HG03135 (cell line): ENCODE results near the gene SRRM4.
"Not testable (repeated sequence)": the region's sequence is repeated elsewhere in the genome, so short reads cannot be mapped to it uniquely, and the experiment has no call there.

Source experiments
- ATAC-seq: cut with Tn5 transposase; IDR thresholded peaks from one replicate; pipeline ENCODE4 v1.9.1; 2021; ENCODE audit warnings: mild to moderate bottlenecking, moderate library complexity; ENCODE audit not compliant: unreplicated experiment

SRRM4 gene

DNA sequence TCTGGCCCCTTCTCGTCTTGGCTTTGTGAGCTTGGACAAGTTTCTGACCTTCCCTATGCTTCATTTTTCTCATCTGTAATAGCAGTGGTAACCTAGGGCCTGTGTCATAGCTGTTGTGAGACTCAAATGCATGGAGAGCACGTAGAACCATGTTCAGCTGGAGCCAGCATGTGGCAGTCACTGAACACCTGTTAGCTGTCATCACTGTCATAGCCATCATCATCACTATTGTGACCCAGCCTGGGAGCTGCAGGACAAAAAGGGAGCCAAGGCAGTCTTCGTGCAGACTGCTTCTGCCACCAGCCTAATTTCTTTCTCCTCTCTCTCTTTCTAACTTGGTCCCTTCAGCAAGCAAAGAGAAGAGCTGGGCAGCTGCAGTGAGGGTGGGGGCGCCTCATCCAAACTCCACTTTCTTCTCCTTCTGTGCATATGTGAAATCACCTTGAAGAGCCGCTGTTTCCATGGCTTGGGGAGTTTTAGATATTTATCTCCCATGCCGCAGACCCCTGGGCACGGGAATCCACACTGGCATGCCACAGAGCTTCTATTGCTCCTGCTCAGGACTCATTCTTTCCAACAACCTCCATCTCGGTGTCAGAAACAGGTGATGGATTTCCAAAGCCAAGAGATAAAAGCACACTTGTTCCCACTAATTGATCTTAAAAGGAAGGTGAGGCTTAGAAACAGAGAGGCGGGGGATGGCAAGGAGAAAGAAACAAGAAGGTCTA is 87.0 kb downstream of the SRRM4 start:
- no peak for ATAC-seq

DNA sequence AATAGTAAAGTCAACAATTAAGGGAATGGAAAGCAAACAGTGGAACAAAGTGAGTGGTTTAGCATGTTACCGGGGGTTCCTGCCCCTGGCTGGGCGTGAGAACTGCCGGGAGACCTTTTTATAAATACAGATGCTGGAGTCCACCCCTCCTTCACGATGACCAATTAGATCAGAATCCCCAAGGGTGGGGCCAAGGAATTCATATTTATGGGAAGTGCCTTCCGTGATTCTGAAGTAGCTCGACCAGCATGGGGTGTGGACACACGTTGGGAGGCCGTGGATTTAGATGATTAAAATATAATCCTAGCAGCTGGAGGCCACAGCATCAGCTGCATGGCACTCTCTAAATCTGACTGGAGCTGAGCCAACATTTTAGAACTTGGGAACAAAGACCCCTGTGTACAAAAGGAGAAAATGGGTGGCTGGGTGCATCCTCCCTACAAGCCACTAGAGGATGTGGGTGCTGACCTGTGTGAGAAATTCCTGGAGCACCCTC is 87.9 kb downstream of the SRRM4 start:
- no peak for ATAC-seq

DNA sequence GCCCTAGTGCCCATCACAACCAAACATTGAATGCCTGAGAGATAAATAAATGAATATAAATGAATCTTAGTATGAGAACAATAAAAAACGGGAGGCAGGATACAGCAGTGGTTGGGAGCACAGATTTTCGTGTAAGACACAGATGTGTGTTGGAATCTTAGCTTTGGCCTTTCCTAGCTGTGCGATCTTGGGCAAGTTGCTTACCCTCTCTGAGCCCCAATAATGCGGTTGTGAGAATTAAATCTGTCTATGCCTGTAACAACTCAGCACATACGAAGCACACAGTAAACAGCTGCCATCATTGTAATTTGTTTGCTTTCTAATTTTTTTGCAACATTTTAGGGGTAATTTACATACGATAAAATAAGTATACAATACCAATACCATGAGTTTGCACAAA is 89.8 kb downstream of the SRRM4 start:
- no peak for ATAC-seq

DNA sequence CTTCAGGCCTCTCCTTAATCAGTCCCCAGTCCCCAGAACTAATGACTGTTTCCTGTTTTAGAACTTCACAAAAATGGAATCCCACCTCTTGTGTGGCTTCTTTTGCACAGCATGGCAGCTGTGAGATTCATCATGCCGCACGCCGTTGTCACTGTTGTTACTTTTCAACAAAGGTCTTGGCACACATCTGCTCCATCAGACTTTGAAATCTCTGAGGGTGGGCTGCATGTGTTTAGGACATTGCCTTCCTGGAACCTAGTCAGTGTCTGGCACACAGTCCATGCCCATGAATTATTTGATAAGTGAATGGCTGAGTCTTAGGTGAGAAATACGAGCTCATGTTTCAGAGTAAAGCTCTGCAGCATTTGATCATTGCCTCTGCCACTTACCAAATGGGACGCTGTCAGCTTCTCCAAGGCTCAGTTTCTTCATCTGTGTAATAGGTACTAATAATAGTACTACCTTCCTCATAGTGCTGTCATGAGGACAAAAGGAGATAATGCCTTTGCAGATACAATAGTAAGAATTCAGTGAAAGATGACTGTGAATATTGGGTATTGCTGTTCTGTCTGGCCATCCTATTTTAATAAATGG is 90.4 kb downstream of the SRRM4 start:
- no peak for ATAC-seq

DNA sequence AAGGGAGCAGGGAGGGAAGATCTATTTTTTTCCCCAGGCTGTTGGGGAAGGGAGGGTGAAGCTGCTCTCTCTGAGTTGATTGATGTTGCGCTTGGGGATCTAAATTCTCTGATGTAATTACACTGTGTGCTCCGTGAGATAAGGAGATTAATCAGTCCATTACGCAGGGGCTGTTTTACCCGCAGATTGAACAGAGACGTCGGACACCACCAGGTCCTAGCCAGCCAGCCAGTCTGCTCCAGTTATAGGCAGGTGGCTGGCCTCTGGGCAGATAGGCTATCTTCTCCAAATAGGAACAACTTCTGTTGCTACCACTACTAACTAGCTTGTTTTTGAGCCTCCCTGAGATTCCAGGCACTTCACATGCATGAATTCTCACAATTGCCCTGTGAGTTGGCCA is 91.1 kb downstream of the SRRM4 start:
- ATAC-seq = no peak

DNA sequence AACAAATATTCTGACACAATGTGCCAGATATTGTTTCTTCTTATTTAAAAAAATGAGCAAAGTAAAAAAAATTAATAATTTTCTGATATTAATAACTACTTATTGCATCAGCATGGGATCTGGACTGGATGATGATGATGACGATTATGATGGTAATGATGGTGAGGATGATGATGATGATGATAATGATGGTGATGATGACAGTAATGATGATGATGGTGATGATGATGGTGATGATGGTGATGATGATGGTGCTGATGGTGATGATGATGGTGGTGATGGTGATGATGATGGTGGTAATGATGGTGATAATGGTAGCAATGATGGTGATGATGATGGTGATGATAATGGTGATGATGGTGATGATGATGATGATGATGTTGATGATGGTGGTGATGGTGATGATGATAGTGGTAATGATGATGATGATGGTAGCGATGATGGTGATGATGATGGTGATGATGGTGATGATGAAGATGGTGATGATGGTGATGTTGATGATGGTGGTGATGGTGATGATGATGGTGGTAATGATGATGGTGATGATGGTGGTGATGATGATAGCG is 94.0 kb downstream of the SRRM4 start:
- ATAC-seq = no peak

DNA sequence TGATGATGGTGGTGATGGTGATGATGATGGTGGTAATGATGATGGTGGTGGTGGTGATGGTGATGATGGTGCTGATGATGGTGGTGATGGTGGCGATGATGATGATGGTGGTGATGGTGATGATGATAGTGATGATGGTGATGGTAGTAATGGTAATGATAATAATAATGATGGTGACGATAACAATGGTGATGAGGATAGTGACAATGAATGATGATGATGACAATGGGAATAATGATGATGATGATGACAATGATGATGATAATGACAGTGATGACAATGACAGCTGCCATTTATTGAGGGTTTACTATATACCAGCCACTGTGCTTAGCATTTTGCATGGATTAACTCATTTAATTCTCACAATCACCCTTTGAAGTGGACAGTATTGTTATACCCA is 94.6 kb downstream of the SRRM4 start:
- ATAC-seq = no peak

DNA sequence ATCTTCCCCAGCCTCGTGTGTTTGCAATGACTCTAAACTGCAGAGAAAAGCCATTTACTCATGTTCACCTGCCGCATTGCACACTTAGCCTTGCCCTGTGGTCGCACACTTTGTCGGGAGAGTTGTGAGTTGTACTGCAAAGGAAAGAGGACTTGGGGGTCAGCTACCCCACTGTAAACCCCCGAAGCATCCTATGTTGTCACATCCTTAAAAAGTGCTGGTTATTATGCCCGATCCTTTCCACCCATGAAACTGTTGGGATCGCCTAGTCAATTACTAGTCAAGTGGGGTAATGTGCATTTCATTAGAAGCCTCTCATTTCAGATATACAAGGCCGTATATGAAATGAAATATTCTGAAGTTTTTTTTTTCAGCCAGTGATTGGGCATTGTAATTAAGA is 98.2 kb downstream of the SRRM4 start:
- no peak for ATAC-seq

DNA sequence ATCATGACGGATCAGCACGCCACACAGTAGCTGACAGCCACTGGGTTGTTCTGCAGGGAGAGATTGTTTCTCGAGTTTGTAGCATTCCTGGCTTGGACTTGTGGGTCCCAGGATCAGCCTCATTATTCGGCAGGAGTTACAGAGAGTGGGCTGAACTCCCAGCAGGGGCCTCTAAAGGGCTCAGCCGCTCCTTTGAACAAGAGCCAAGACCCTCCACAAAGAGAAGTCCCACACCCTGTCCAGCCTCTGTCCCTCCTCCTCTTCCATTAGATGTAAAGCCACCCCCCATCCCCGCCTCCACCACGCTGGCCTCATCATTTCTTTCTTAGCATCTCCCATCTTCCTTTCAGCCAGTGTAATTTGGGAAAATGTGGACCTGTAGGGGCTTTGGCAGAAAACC is 100.7 kb downstream of the SRRM4 start:
- ATAC-seq = no peak

DNA sequence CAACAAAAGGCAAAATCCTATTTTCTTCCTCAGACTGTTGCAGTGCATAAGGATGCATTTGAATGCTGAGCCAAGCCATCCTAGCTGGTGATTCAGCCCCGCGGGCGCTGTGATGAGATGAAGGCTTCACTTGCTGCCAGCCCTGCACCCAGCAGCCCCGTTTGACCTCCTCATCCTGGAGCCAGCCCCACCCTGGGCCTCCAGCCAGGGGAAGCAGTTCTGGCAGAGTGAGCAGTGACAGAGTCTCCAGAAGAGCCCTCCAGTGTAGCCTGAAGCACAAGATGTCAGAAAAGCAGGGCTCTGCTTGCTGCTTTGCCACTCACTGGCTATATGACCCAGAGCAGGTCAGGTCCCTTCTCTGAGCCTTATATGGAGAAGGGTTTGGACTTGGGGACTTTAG is 101.2 kb downstream of the SRRM4 start:
- ATAC-seq = no peak

DNA sequence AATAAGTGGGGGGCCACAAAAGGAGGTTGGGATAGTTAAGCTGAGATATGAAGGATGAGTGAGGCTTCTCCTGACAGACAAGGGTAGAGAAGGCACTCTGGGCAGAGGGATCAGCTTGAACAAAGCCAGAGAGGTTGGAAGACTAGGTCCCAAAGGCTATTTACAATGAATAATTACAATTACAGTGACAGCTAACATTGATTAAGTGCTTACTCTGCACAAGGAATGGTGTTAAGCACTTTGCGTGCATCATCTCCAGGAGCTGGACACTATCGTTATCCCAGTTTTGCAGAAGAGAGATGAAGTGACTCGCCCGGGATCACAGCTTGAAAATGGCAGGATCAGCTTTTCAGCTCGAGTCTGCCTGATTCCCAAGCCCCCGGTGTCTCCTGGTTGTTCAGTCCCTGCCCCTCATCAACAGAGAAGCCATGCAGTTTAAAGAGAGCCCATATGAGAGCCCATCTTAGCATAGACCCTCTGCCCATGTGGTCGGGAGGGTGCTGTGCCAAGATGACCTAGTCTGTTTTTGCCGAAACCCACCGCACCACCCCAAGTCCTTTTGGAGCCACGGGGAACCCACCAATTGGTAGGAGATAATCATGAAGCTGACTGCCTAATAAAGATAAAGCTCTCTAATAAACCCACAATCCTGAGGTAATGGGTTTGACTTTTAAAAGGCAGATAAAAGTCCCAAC is 107.5 kb downstream of the SRRM4 start:
- no peak for ATAC-seq

DNA sequence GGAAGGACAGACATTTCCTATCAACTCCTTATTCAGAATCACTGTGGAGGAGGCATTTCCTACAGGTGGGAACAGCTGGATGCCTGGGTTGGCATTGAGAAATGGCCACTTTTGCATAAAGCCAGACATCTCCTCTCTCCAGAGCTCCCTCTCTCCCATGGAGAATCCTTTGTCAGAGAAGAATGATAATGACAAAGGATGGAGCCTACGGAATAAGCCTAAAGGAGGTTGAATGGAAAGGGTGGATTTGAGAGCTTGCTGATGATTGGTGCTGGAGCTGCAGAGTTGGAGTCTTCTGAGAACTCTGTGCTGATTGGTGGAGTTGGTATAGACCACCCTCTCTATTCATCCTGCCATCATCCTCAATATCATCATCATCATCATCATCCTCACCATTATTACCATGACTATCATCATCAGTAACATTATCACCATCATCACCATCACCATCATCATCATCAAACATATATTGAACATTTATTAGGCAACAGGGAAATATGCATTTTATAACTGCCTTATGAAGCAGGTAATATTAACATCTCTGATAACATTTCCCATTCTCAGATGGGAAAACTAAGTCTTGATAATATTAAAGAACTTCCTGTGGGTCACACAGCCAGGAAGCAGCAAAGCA is 108.2 kb downstream of the SRRM4 start:
- no peak for ATAC-seq

DNA sequence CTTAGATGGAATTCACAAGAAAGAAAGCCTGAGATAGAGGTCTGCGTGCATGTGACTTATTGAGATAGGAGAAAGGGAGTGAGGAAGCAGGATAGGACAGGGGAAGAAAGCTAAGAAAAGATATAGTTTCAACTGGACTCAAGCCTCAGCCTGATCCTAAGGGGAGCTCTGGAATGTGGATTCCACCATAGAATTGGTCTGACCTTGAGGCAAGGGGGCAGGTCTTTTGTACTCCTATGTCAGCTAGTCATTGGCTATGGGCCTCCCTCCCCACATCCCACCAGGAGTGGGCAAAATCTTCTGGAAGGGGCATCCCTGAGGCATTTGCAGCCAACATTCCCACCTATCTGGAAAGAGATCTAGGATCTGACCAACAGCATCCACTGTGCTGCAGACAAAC is 108.9 kb downstream of the SRRM4 start:
- no peak for ATAC-seq

DNA sequence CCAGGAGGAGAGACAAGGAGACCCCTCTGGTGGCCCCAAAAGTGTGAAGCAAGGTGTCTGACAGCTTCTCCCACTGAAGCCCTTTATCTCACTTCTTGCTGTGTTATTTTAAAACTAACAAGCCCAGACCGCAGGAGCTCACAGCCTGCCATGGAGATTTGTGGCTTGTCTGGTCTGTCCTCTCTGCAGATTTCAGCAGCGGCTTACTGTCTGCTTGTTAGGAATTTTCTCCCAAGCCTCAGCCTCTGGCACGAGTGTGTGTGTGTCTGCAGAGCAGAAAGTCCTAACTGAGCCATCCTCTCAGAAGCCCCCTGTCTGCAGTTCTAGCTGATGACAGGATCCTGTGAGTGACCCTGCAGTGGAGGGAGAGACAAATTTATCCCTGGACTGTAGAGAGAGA is 109.5 kb downstream of the SRRM4 start:
- no peak for ATAC-seq

DNA sequence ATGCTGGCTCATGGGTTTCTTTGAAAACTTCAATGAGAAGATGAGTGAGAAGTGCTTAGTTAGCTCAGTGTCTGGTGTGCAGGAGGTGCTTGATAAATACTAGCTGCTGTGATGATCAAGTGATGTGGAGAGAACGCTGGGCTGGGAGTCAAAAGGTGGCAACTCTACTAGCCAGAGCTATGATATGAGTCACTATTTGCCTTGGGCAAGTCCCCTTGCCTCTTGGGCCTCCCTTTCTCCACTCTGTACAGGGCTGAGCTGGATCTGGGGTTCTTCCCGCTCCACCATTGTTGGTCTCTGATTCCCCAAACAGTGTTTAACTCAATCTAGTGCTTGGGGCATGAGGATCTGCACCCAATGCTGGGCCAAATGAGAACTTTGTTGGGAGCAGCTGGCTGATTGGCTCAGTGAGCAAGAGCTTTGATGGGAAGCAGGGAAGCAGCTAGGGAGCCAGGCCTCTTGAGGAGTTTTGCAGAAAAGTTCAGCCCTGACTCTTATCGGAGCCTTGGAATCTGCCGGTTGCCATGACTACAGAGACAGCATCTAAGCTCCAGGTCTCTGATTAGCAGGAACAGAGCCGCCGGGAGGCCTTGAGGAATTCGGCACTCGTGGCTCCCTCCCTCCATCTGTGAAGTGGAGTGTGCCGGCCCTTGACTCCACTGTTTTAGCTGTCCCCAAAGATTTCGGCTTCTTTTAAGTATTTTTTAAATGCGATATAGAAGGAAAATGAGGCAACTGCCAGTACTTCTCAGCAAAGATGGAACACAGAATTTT is 115.3 kb downstream of the SRRM4 start:
- ATAC-seq = no peak

DNA sequence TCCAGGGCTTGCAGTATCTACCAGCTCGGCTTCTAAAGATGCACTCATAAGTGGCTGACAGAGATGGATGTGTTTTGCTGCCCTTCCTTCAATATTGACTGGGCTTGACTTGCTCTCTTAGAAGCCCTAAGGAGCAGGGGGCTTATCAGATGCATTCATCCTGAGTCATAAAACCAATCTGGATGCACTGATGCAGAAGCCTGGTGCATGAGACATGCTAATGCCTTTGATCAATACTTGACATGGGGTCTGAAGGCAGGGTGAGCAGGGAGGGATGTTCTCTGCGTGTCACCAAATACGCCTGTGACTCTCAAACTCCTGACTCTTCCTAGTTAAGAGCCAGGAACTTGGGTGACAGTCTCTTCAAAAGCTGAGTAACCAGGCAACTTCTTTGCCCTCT is 119.6 kb downstream of the SRRM4 start:
- no peak for ATAC-seq

DNA sequence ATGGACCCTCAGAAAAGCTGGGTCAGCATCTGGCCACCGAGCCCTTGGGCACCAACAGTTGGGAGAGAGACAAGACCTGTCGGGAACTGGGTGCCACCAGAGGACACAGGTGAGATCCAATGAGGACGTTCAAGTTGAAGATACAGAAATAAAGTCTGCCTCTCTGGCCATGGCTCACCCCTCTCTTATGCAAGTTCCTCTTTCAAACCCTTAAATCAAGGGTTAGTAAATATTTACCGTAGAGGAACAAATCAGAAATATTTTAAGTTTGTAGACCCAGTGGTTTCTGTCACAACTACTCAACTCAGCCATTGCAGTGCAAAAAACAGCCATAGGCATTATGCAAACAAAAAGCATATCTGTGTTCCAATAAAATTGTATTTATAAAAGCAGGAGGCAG is 120.9 kb downstream of the SRRM4 start:
- no peak for ATAC-seq

DNA sequence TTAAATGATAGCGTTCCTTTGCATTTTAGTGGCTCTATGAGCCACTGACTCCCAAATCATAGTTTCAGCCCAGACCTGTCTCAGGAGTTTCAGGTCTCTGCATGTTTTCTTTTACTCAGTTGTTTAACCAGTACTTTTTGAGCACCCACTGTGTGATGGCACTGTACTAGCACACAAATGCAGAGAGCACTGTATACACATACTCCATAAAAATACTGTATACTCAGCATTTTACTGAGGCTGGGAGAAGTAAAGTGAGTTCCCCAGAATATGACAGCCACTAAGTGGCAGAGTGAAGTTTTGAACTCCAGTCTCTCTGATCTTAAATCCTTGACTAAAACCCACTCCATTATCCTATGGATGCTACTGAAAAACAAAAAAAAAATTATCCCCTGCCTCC is 121.4 kb downstream of the SRRM4 start:
- ATAC-seq = no peak

DNA sequence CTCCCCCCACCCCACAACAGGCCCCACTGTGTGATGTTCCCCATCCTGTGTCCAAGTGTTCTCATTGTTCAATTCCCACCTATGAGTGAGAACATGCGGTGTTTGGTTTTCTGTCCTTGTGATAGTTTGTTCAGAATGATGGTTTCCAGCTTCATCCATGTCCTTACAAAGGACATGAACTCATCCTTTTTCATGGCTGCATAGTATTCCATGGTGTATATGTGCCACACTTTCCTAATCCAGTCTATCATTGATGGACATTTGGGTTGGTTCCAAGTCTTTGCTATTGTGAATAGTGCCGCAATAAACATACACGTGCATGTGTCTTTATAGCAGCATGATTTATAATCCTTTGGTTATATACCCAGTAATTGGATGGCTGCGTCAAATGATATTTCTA is 123.6 kb downstream of the SRRM4 start:
- not testable (repeated sequence) for ATAC-seq

DNA sequence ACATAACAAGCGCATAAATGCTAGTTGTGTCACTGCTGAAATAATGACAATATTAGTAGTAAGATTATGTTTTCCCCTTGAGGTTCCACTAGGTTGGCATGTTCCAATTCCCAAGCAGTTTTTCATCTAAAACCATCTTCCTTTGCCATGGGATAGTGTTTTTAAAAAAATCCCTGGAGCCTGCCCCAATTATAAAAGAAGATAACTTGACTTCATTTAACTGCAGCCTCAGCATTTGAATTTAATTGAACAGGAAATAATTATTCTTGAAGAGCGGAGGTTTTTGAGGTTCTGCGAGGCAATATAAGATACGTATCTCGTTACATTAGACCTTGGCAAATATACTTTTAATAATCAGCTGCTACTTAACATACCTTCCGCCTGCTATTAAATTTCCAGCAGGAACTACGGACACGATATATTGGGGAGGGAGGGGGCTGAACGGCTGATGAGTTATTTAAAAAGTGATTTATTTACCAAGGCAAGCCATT is 132.2 kb downstream of the SRRM4 start:
- ATAC-seq = no peak
